HCT116 (cell line): Measurements from ENCODE around the gene MYLK2. TPM values are rescaled to one million over a fixed set of nuclear protein-coding genes. Genes with fewer than 3 reads are reported as not detected.

Source experiments
- ATAC-seq: fragments of 200-7000 bp; cut with Tn5 transposase; 2 replicates; pipeline ENCODE4 v1.9.1; 2020; ENCODE audit warnings: mild to moderate bottlenecking, moderate library complexity
- BruUV-seq: library from RNA; stranded (reverse); fragments of 400-500 nt; replicated peaks from 2 replicates; lab custom pipeline; 2021; lab: Mats Ljungman, UMichigan
- CTCF ChIA-PET: fragments of 300-600 bp; sonication (Branson Sonifier 250); formaldehyde crosslinking; loops from one replicate; lab custom pipeline; 2021; ENCODE audit warnings: antibody characterized with exemption; lab: Charles Lee
- POLR2A ChIA-PET: fragments of 300-600, 350-600 bp; sonication (Branson Sonifier 250); formaldehyde crosslinking; loops from one replicate; lab custom pipeline; 2021; ENCODE audit warnings: antibody characterized with exemption; lab: Charles Lee
- RAD21 ChIA-PET, 2 experiments: fragments of 300-600 bp; sonication (Branson Sonifier 250); formaldehyde crosslinking; loops; one replicate each; lab custom pipeline; 2023; ENCODE audit warnings: low total read pairs in 2 of 2; ENCODE audit not compliant: uncharacterized antibody in 2 of 2, unreplicated experiment in 2 of 2, low non-redundant PET in 1 of 2; lab: Charles Lee
- DNase-seq: peaks from one replicate; pipeline ENCODE4 v3.0.0-alpha.2; 2010; ENCODE audit warnings: low read depth, low spot score
- H2AFZ ChIP-seq: fragments of 200-600 bp; shearing (Covaris generic), sonication (generic); 2 replicates; pipeline ENCODE4 v1.6.1; 2017; ENCODE audit warnings: low read depth, mixed run types, mixed read lengths, antibody characterized with exemption, low read length; ENCODE audit not compliant: poor library complexity, severe bottlenecking
- H3K27ac ChIP-seq: 2 replicates; pipeline ENCODE4 v1.5.1; 2012; ENCODE audit warnings: low read depth, low read length
- H3K27me3 ChIP-seq: fragments of 200-600 bp; sonication (generic); 2 replicates; pipeline ENCODE4 v1.6.1; 2016; ENCODE audit warnings: mixed run types, low read length, mixed read lengths; ENCODE audit not compliant: insufficient read depth
- H3K36me3 ChIP-seq, 2 experiments: fragments of 200-500 bp in 1 of 2; fragments of 200-600 bp in 1 of 2; sonication (Bioruptor generic) in 1 of 2; sonication (generic) in 1 of 2; 2 replicates each; pipeline versions ENCODE4 v1.5.1 to v1.6.1; 2014 to 2016; ENCODE audit warnings: low read length in 2 of 2, inconsistent platforms in 1 of 2, mixed read lengths in 1 of 2, mixed run types in 1 of 2; ENCODE audit not compliant: insufficient read depth in 2 of 2, control insufficient read depth in 1 of 2
- H3K4me1 ChIP-seq, 2 experiments: fragments of 200-600 bp in 1 of 2; sonication (generic) in 1 of 2; 2 replicates each; pipeline versions ENCODE4 v1.5.1 to v1.6.1; 2012 to 2017; ENCODE audit warnings: low read length in 2 of 2, inconsistent platforms in 1 of 2, mild to moderate bottlenecking in 1 of 2, mixed read lengths in 1 of 2, mixed run types in 1 of 2, moderate library complexity in 1 of 2; ENCODE audit not compliant: insufficient read depth in 2 of 2, control insufficient read depth in 1 of 2
- H3K4me2 ChIP-seq: fragments of 200-600 bp; sonication (generic); 2 replicates; pipeline ENCODE4 v1.6.1; 2017; ENCODE audit warnings: mixed run types, low read length, mixed read lengths
- H3K4me3 ChIP-seq, 2 experiments: fragments of 200-600 bp in 1 of 2; sonication (generic) in 1 of 2; replicated peaks in 1 of 2; 2 replicates each; pipeline ENCODE4 v1.5.1; 2011 to 2016; ENCODE audit warnings: low read length in 2 of 2, control low read depth in 1 of 2, low read depth in 1 of 2, mild to moderate bottlenecking in 1 of 2, mixed read lengths in 1 of 2, mixed run types in 1 of 2
- H3K79me2 ChIP-seq: fragments of 200-600 bp; sonication (generic); 2 replicates; pipeline ENCODE4 v1.6.1; 2017; ENCODE audit warnings: mild to moderate bottlenecking, mixed run types, low read length, moderate library complexity, mixed read lengths; ENCODE audit not compliant: insufficient read depth
- H3K9ac ChIP-seq: fragments of 200-600 bp; sonication (generic); 2 replicates; pipeline ENCODE4 v1.6.1; 2016; ENCODE audit warnings: low read length, mixed read lengths
- H3K9me2 ChIP-seq: fragments of 200-600 bp; sonication (generic), shearing (Covaris generic); 2 replicates; pipeline ENCODE4 v1.6.1; 2017; ENCODE audit warnings: mixed run types, mild to moderate bottlenecking, moderate library complexity; ENCODE audit not compliant: insufficient read depth
- H3K9me3 ChIP-seq, 2 experiments: fragments of 200-500 bp in 1 of 2; fragments of 200-600 bp in 1 of 2; sonication (Bioruptor generic) in 1 of 2; sonication (generic) in 1 of 2; 2 replicates each; pipeline ENCODE4 v1.6.1; 2014 to 2017; ENCODE audit warnings: low read length in 2 of 2, mixed read lengths in 2 of 2, inconsistent platforms in 1 of 2, low read depth in 1 of 2, mild to moderate bottlenecking in 1 of 2, mixed run types in 1 of 2, moderate library complexity in 1 of 2; ENCODE audit not compliant: control insufficient read depth in 1 of 2, insufficient read depth in 1 of 2
- H4K20me1 ChIP-seq: fragments of 200-600 bp; sonication (generic), shearing (Covaris generic); 2 replicates; pipeline ENCODE4 v1.6.1; 2017; ENCODE audit warnings: mixed run types, mild to moderate bottlenecking, moderate library complexity; ENCODE audit not compliant: insufficient read depth
- CBX3 ChIP-seq: IDR thresholded peaks from 2 replicates; pipeline ENCODE4 v1.6.1; 2012; ENCODE audit warnings: low read depth
- ELF1 ChIP-seq: IDR thresholded peaks from 2 replicates; pipeline ENCODE4 v1.6.1; 2012; ENCODE audit warnings: low read depth, borderline replicate concordance
- EZH2phosphoT487 ChIP-seq: fragments of 200-600 bp; IDR thresholded peaks from 2 replicates; pipeline ENCODE4 v1.6.1; 2018; ENCODE audit warnings: antibody characterized with exemption, borderline replicate concordance
- FOSL1 ChIP-seq: IDR thresholded peaks from 2 replicates; pipeline ENCODE4 v1.6.1; 2012; ENCODE audit warnings: low read depth
- POLR2A ChIP-seq: IDR thresholded peaks from 2 replicates; pipeline ENCODE4 v1.7.0; 2011; ENCODE audit warnings: borderline replicate concordance; ENCODE audit not compliant: insufficient read depth, insufficient read length; ENCODE audit errors: extremely low read depth
- POLR2AphosphoS5 ChIP-seq: IDR thresholded peaks from 2 replicates; pipeline ENCODE4 v1.6.1; 2011; ENCODE audit warnings: mild to moderate bottlenecking, low read depth, low read length, moderate library complexity
- SRF ChIP-seq: IDR thresholded peaks from 2 replicates; pipeline ENCODE4 v1.6.1; 2012; ENCODE audit warnings: low read depth
- TCF7L2 ChIP-seq: IDR thresholded peaks from 2 replicates; pipeline ENCODE4 v1.7.0; 2011; ENCODE audit warnings: borderline replicate concordance, inconsistent platforms; ENCODE audit not compliant: insufficient read depth, insufficient read length; ENCODE audit errors: extremely low read depth
- intact Hi-C: fragments of 100-400 bp; cut with micrococcal nuclease; formaldehyde crosslinking; loops from 2 replicates; pipeline ENCODE4 v1.10.0; 2022
- total RNA-seq: library from RNA; stranded (reverse); gene quantifications from one replicate; pipeline ENCODE4 v1.2.1, GENCODE V29; 2021; ENCODE audit not compliant: unreplicated experiment
- TF ChIP-seq, protein P1 (sequence below), 3 experiments: fragments of 200-600 bp in 1 of 3; sonication (generic) in 1 of 3; IDR thresholded peaks in 2 of 3; conservative IDR thresholded peaks in 1 of 3; 2 replicates each; pipeline ENCODE4 v1.5.1; 2012 to 2017; ENCODE audit warnings: low read depth in 2 of 3, low read length in 2 of 3, antibody characterized with exemption in 1 of 3, borderline replicate concordance in 1 of 3, control low read depth in 1 of 3, mild to moderate bottlenecking in 1 of 3, mixed read lengths in 1 of 3, mixed run types in 1 of 3, moderate library complexity in 1 of 3; ENCODE audit not compliant: insufficient read depth in 1 of 3
- TF ChIP-seq, protein P2 (sequence below): IDR thresholded peaks from 2 replicates; pipeline ENCODE4 v1.6.1; 2012

The MYLK2 gene
- total RNA-seq, 1 experiment from 2014 or later, result 0.34 TPM

GRCh38 chr20:31826074-31826473 lies 6.9 kb downstream of the MYLK2 start:
- no peaks in the 10 kb centered on the region for H3K9me2 ChIP-seq
- no peak for DNase-seq
- POLR2A ChIA-PET, result no interaction called here
- CTCF ChIA-PET, result no interaction called here
- no TSS peak for BruUV-seq
- no peak overlapping the region for H3K4me3 ChIP-seq
- no peaks in the 10 kb centered on the region for H3K79me2 ChIP-seq
- H3K9ac ChIP-seq, result no peak overlapping the region
- no peak for ATAC-seq
- H3K4me2 ChIP-seq, result no peak overlapping the region
- H3K36me3 ChIP-seq, result no peaks in the 10 kb centered on the region
- no peak overlapping the region for H2AFZ ChIP-seq
- no peaks in the 10 kb centered on the region for H3K27me3 ChIP-seq
- no peak for TF ChIP-seq POLR2A
- no peak for TF ChIP-seq ELF1
- TF ChIP-seq, protein P1, sequence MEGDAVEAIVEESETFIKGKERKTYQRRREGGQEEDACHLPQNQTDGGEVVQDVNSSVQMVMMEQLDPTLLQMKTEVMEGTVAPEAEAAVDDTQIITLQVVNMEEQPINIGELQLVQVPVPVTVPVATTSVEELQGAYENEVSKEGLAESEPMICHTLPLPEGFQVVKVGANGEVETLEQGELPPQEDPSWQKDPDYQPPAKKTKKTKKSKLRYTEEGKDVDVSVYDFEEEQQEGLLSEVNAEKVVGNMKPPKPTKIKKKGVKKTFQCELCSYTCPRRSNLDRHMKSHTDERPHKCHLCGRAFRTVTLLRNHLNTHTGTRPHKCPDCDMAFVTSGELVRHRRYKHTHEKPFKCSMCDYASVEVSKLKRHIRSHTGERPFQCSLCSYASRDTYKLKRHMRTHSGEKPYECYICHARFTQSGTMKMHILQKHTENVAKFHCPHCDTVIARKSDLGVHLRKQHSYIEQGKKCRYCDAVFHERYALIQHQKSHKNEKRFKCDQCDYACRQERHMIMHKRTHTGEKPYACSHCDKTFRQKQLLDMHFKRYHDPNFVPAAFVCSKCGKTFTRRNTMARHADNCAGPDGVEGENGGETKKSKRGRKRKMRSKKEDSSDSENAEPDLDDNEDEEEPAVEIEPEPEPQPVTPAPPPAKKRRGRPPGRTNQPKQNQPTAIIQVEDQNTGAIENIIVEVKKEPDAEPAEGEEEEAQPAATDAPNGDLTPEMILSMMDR (IDR thresholded peaks at IDR 0.05 in 2 of 3, conservative IDR thresholded peaks at IDR 0.05 in 1 of 3; ENCODE audit: borderline replicate concordance in 1 of 3, insufficient read depth in 1 of 3, low read depth in 2 of 3, low read length in 2 of 3), result no peak
- no peak for TF ChIP-seq TCF7L2
- TF ChIP-seq EZH2phosphoT487, result no peak
- TF ChIP-seq, protein P2, sequence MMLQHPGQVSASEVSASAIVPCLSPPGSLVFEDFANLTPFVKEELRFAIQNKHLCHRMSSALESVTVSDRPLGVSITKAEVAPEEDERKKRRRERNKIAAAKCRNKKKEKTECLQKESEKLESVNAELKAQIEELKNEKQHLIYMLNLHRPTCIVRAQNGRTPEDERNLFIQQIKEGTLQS, result no peak
- no peak for TF ChIP-seq CBX3
- RAD21 ChIA-PET, result no interaction called here
- H3K4me1 ChIP-seq, result peaks cover 0 to 9% of the 10 kb centered on the region in 2 experiments; a peak in 1 of 4 replicates
- intact Hi-C loops, result no loop called here
- H3K9me3 ChIP-seq, result no peaks in the 10 kb centered on the region
- no peaks in the 10 kb centered on the region for H4K20me1 ChIP-seq
- no peak overlapping the region for H3K27ac ChIP-seq

DNA sequence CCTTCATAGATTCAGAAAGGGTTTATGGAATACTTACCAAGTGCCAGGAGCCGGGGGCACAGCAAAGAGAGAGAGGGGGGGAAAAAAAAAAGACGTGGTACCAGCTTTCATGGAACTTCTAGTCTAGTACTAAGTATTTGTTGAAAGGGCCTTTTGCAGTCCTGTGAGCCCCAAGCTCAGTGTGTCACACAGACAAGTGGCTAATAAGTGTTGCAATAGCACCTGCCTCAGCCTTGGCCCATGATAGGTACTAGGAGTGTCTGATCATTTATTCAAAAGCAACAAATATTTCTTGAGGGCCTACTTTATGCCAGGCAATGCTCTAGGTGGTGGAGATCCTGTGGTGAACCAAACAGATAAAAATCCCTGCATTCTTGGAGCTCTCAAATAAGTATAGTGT lies 7.9 kb downstream of the MYLK2 start:
- Histone ChIP-seq H2AFZ (no peak overlapping the region), H3K4me3 (no peak overlapping the region), H3K27me3 (no peaks in the 10 kb centered on the region), H3K79me2 (no peaks in the 10 kb centered on the region), H4K20me1 (no peaks in the 10 kb centered on the region), H3K4me2 (no peak overlapping the region), H3K9ac (no peak overlapping the region), H3K36me3 (no peaks in the 10 kb centered on the region), H3K27ac (no peak overlapping the region), H3K9me2 (no peaks in the 10 kb centered on the region), H3K9me3 (no peaks in the 10 kb centered on the region), H3K4me1 (peaks cover 0 to 9% of the 10 kb centered on the region in 2 experiments; a peak in 1 of 4 replicates)
- CTCF ChIA-PET, result no interaction called here
- POLR2A ChIA-PET, result no interaction called here
- no TSS peak for BruUV-seq
- intact Hi-C loops, result no loop called here
- no peak for DNase-seq
- RAD21 ChIA-PET, result no interaction called here
- ATAC-seq, result no peak
- no peak for TF ChIP-seq POLR2A
- no peak for TF ChIP-seq SRF
- TF ChIP-seq EZH2phosphoT487, result no peak
- no peak for TF ChIP-seq FOSL1
- no peak for TF ChIP-seq POLR2AphosphoS5
- TF ChIP-seq, protein P1 (IDR thresholded peaks at IDR 0.05 in 2 of 3, conservative IDR thresholded peaks at IDR 0.05 in 1 of 3; ENCODE audit: borderline replicate concordance in 1 of 3, insufficient read depth in 1 of 3, low read depth in 2 of 3, low read length in 2 of 3), result no peak
